Neuronal stem cell (in vitro differentiated cells): ENCODE data around the gene LRP1.

Experiments
- DNase-seq: peaks from one replicate; pipeline ENCODE4 v3.0.0-alpha.2; 2013; ENCODE audit warnings: low spot score
- H2AFZ ChIP-seq: one replicate; pipeline ENCODE4 v1.6.1; 2013; ENCODE audit warnings: mild to moderate bottlenecking, low read length, inconsistent platforms
- H2AK5ac ChIP-seq: 2 replicates; pipeline ENCODE4 v1.6.1; 2013; ENCODE audit warnings: low read depth, mild to moderate bottlenecking, inconsistent platforms, low read length, moderate library complexity, mixed read lengths
- H2BK120ac ChIP-seq: 2 replicates; pipeline ENCODE4 v1.6.1; 2013; ENCODE audit warnings: low read depth, mild to moderate bottlenecking, inconsistent platforms, low read length, moderate library complexity, mixed read lengths
- H2BK12ac ChIP-seq: one replicate; pipeline ENCODE4 v1.6.1; 2013; ENCODE audit warnings: low read length, inconsistent platforms
- H2BK15ac ChIP-seq: 2 replicates; pipeline ENCODE4 v1.6.1; 2013; ENCODE audit warnings: mild to moderate bottlenecking, low read length, inconsistent platforms, mixed read lengths
- H2BK5ac ChIP-seq: one replicate; pipeline ENCODE4 v1.6.1; 2013; ENCODE audit warnings: inconsistent platforms, mild to moderate bottlenecking, low read length, moderate library complexity
- H3K14ac ChIP-seq: one replicate; pipeline ENCODE4 v1.6.1; 2013; ENCODE audit warnings: low read length, inconsistent platforms
- H3K18ac ChIP-seq: 2 replicates; pipeline ENCODE4 v1.6.1; 2013; ENCODE audit warnings: low read length, inconsistent platforms
- H3K23ac ChIP-seq: 2 replicates; pipeline ENCODE4 v1.6.1; 2013; ENCODE audit warnings: low read depth, mild to moderate bottlenecking, mixed read lengths, low read length, inconsistent platforms; ENCODE audit not compliant: poor library complexity
- H3K27ac ChIP-seq: replicated peaks from 3 replicates; pipeline ENCODE4 v1.5.1; 2013; ENCODE audit warnings: low read length, inconsistent platforms
- H3K27me3 ChIP-seq, 3 experiments: 2 replicates each; pipeline ENCODE4 v1.6.1; 2013; ENCODE audit warnings: low read length in 3 of 3, mild to moderate bottlenecking in 2 of 3, inconsistent platforms in 1 of 3, low read depth in 1 of 3, mixed read lengths in 1 of 3, moderate library complexity in 1 of 3; ENCODE audit not compliant: control insufficient read depth in 3 of 3, insufficient read depth in 3 of 3
- H3K36me3 ChIP-seq, 2 donors: replicated peaks in 1 of 2; 2 replicates each; pipeline ENCODE4 v1.6.1; 2013; ENCODE audit warnings: low read length in 2 of 2; ENCODE audit not compliant: control insufficient read depth in 2 of 2, insufficient read depth in 2 of 2
- H3K4ac ChIP-seq: 2 replicates; pipeline ENCODE4 v1.6.1; 2013; ENCODE audit warnings: inconsistent platforms, mild to moderate bottlenecking, low read length, moderate library complexity
- H3K4me1 ChIP-seq, 2 donors: 1 replicate in 1 of 2; 2 replicates in 1 of 2; pipeline ENCODE4 v1.6.1; 2013; ENCODE audit warnings: low read length in 2 of 2, low read depth in 1 of 2; ENCODE audit not compliant: control insufficient read depth in 2 of 2, insufficient read depth in 1 of 2
- H3K4me2 ChIP-seq: one replicate; pipeline ENCODE4 v1.6.1; 2013; ENCODE audit warnings: mild to moderate bottlenecking, low read length, inconsistent platforms; ENCODE audit not compliant: insufficient read depth, poor library complexity, severe bottlenecking
- H3K4me3 ChIP-seq, 2 donors: 2 replicates each; pipeline ENCODE4 v1.5.1; 2013; ENCODE audit warnings: low read length in 2 of 2, mild to moderate bottlenecking in 2 of 2, inconsistent platforms in 1 of 2, moderate library complexity in 1 of 2
- H3K79me1 ChIP-seq: one replicate; pipeline ENCODE4 v1.6.1; 2013; ENCODE audit warnings: low read depth, mild to moderate bottlenecking, inconsistent platforms, low read length, moderate library complexity
- H3K9ac ChIP-seq: one replicate; pipeline ENCODE4 v1.6.1; 2013; ENCODE audit warnings: mild to moderate bottlenecking, low read depth, low read length, inconsistent platforms; ENCODE audit not compliant: poor library complexity
- H3K9me3 ChIP-seq, 2 donors: replicated peaks in 1 of 2; 2 replicates each; pipeline versions ENCODE3 to v1.6.1; 2013; ENCODE audit warnings: low read length in 2 of 2, mild to moderate bottlenecking in 2 of 2, inconsistent platforms in 1 of 2, low read depth in 1 of 2, mixed read lengths in 1 of 2, moderate library complexity in 1 of 2; ENCODE audit not compliant: control insufficient read depth in 2 of 2, insufficient read depth in 1 of 2
- H4K8ac ChIP-seq: one replicate; pipeline ENCODE4 v1.6.1; 2013; ENCODE audit warnings: low read depth, mild to moderate bottlenecking, inconsistent platforms, low read length, moderate library complexity
- H4K91ac ChIP-seq: one replicate; pipeline ENCODE4 v1.6.1; 2013; ENCODE audit warnings: low read length, low read depth, mild to moderate bottlenecking, inconsistent platforms; ENCODE audit not compliant: poor library complexity
- WGBS, 2 donors: extraction: QIAGEN DNeasy Blood & Tissue Kit; methylation state at CpG; one replicate each; pipeline ENCODE4 v1.1.7; 2013; ENCODE audit warnings: missing lambda C conversion rate in 2 of 2, mixed read lengths in 1 of 2; ENCODE audit not compliant: insufficient read length in 2 of 2, insufficient replicate concordance in 1 of 2; ENCODE audit errors: extremely low coverage in 2 of 2; 5-methylcytosine and 5-hydroxymethylcytosine counted together

LRP1 gene

DNA sequence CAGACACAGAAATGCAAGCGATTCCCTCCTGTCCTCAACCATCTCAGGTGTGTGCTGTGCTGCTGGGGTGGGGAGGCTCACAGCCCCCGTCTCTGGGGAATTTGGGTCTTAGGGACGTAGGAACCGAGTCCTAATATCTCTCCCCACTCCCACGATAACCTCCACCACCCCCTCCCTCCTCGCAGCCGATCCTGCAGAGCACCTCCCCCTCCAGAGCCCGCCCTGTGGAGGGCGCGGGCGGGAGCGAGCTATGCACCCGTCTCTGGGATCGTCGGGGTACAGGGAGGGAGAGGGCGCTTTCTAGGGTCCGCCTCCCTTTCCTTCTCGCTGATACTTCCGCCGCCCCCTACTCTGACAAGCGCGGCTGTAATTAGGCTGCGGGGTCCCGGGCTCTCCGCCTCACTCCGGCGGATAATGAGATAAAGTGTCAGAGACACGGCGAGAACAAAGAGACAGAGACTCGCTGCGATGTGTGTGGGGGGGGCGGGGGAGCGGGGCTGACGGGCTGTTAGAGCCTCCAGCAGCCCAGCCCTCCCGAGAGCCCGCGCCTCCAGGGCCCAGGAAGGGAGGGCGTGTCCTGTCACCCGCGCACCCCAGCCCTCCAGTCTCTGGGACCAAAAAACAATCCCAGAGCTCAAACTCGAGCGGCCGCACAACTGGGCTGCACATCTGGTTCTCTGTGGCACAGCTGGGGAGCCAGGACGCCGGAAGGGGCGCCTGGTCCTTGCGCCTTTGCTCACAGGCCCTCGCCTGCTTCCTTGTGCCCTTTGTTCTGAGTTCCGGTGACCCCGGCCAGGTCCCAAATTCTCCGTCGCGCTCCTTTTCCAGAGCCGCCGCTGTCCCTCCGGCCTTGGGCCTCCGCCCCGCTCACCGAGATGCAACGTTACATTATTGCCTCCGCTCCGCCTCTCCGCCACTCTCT is 109.9 kb downstream of the LRP1 start:
- H4K91ac ChIP-seq = no peak overlapping the region
- WGBS, 2 donors = no CpG with 5 or more reads among the region's 63 CpGs

GRCh38 chr12:57238854-57239554 is 110.7 kb downstream of the LRP1 start:
- Histone ChIP-seq H2AFZ (peak overlapping the region; percentile 91), H2BK5ac (peak overlapping the region; percentile 72)

More for the DNA sequence above, 109.9 kb downstream of the LRP1 start:
- H3K4me2 ChIP-seq = peak overlapping the region; percentile 93
- H3K4ac ChIP-seq = no peak overlapping the region
- no peak overlapping the region for H2BK120ac ChIP-seq
- peaks cover 38 to 50% of the 10 kb centered on the region in 2 donors for H3K4me1 ChIP-seq
- H3K36me3 ChIP-seq = peaks cover 15 to 25% of the 10 kb centered on the region in 2 donors
- peak overlapping the region; percentile 78 for H2AK5ac ChIP-seq
- H3K79me1 ChIP-seq = peaks cover 2% of the 10 kb centered on the region
- peak overlapping the region; percentile 35 for H3K9ac ChIP-seq
- peak overlapping the region; percentile 52 for H3K23ac ChIP-seq
- no peak overlapping the region for H3K14ac ChIP-seq
- peak overlapping the region; percentile 72 for H2BK5ac ChIP-seq
- H3K27me3 ChIP-seq = peaks cover 22 to 78% (median 42%) of the 10 kb centered on the region in 3 experiments
- peak overlapping the region; percentile 93 for H2BK15ac ChIP-seq
- H3K27ac ChIP-seq = no peak overlapping the region
- H3K9me3 ChIP-seq = no peaks in the 10 kb centered on the region
- no peak overlapping the region for H2BK12ac ChIP-seq
- peak overlapping the region; percentile 91 for H2AFZ ChIP-seq
- H3K4me3 ChIP-seq = peak overlapping the region; percentile 56 to 58
- H4K8ac ChIP-seq = no peak overlapping the region
- no peak for DNase-seq
- H3K18ac ChIP-seq = peak overlapping the region; percentile 92

GRCh38 chr12:57239587-57240065 is 111.3 kb downstream of the LRP1 start:
- DNase-seq = no peak
- Histone ChIP-seq H3K9ac (peak overlapping the region; percentile 15), H2AFZ (peak overlapping the region; percentile 90), H3K4ac (no peak overlapping the region), H2BK15ac (peak overlapping the region; percentile 22), H3K18ac (peak overlapping the region; percentile 81), H3K79me1 (peaks cover 2% of the 10 kb centered on the region), H3K4me3 (peak overlapping the region; percentile 58 to 70), H3K4me1 (peaks cover 39 to 53% of the 10 kb centered on the region in 2 donors), H3K23ac (no peak overlapping the region), H3K27me3 (peaks cover 22 to 85% (median 42%) of the 10 kb centered on the region in 3 experiments), H3K36me3 (peaks cover under 1 to 11% of the 10 kb centered on the region in 2 donors), H4K8ac (no peak overlapping the region), H2BK120ac (no peak overlapping the region), H3K14ac (no peak overlapping the region), H2AK5ac (peak overlapping the region; percentile 2), H2BK5ac (no peak overlapping the region), H2BK12ac (no peak overlapping the region), H3K4me2 (peak overlapping the region; percentile 93), H3K9me3 (no peaks in the 10 kb centered on the region), H3K27ac (no peak overlapping the region), H4K91ac (no peak overlapping the region)
- WGBS, 2 donors = no CpG with 5 or more reads among the region's 14 CpGs

More at GRCh38 chr12:57238854-57239554, 110.7 kb downstream of the LRP1 start:
- Histone ChIP-seq H3K4me3 (peak overlapping the region; percentile 58 to 70), H2BK120ac (no peak overlapping the region), H2BK12ac (no peak overlapping the region), H3K14ac (no peak overlapping the region), H3K18ac (peak overlapping the region; percentile 92), H3K27ac (no peak overlapping the region), H3K9me3 (no peaks in the 10 kb centered on the region), H3K23ac (peak overlapping the region; percentile 52), H3K27me3 (peaks cover 22 to 82% (median 42%) of the 10 kb centered on the region in 3 experiments), H4K91ac (no peak overlapping the region), H3K4ac (no peak overlapping the region), H2BK15ac (peak overlapping the region; percentile 93), H2AK5ac (peak overlapping the region; percentile 78), H3K9ac (peak overlapping the region; percentile 89), H3K79me1 (peaks cover 2% of the 10 kb centered on the region), H3K4me2 (peak overlapping the region; percentile 93), H3K4me1 (peaks cover 39 to 53% of the 10 kb centered on the region in 2 donors), H3K36me3 (peaks cover 7 to 17% of the 10 kb centered on the region in 2 donors), H4K8ac (no peak overlapping the region)
- DNase-seq = peak; percentile 91
- no CpG with 5 or more reads among the region's 47 CpGs for WGBS, 2 donors
